Measurements from ENCODE around the gene TTLL4.
"Not testable (repeated sequence)": the region's sequence is repeated elsewhere in the genome, so short reads cannot be mapped to it uniquely, and the experiment has no call there.

The TTLL4 gene

GRCh38 chr2:218746470-218746795, 35.8 kb downstream of the TTLL4 start:
- DNase-seq: no peak

DNA sequence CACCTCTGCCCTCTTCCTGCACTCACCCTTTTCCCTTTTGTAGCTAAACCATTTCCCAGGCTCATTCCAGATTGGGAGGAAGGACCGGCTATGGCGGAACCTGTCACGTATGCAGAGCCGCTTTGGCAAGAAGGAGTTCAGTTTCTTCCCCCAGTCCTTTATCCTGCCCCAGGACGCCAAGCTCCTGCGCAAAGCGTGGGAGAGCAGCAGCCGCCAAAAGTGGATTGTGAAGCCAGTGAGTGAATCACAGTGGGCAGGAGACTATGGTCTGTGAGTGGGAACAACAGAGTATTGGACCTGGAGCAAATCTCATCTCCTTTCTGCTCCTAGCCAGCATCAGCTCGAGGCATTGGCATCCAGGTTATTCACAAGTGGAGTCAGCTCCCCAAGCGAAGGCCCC, 36.3 kb downstream of the TTLL4 start:
- DNase-seq: no peak

DNA sequence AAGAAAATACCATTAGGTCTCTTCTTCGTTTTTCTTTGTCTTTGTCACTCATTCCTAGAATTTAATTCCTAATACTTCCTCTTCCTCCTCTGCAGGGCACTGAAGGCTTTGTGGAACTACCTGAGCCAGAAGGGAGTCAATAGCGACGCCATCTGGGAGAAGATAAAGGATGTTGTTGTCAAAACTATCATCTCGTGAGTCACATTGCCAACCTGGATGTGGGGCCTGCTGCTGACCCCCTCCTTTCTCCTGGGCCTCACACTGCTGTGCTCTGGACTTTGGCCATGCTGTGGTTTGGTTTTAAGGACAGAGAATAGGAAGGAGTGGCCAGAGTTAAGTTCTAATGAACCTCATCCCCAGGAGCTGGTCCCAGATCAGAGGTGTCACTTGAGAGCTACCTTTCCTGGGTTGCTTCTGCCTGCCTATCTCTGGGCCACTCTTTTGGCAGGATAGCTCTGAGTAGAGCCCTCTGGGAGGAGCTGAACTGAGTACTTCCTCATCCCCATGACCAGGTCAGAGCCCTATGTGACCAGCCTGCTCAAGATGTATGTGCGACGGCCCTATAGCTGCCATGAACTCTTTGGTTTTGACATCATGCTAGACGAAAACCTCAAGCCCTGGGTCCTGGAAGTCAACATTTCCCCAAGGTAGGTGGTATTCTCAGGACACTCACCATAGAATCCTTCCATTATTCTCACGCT, 38.3 kb downstream of the TTLL4 start:
- DNase-seq: peak; percentile 54 to 62

DNA sequence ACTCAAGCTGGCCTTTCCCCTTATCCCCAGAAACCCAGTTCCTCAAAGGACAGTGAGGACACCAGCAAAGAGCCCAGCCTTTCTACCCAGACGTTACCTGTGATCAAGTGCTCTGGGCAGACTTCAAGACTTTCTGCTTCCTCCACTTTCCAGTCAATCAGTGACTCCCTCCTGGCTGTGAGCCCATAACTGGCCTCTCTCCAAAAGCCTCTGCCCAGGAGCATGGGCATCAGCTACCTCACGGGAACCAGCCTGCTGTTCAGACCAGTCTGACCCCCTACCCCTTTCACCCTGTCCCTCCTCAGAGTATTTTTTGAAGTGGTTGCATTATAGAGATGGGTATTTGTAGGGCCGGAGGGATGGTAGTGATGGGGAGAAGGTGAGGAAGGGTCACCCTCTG, 43.6 kb downstream of the TTLL4 start:
- DNase-seq: no peak

- no peak for DNase-seq
These were observed 44.1 kb downstream of the TTLL4 start for GRCh38 chr2:218754781-218755180.

GRCh38 chr2:218755198-218755566, 44.5 kb downstream of the TTLL4 start:
- DNase-seq: no peak

GRCh38 chr2:218755567-218756404, 45.2 kb downstream of the TTLL4 start:
- DNase-seq: no peak

- DNase-seq: no peak
These were observed 46.2 kb downstream of the TTLL4 start for GRCh38 chr2:218756599-218757377.

DNA sequence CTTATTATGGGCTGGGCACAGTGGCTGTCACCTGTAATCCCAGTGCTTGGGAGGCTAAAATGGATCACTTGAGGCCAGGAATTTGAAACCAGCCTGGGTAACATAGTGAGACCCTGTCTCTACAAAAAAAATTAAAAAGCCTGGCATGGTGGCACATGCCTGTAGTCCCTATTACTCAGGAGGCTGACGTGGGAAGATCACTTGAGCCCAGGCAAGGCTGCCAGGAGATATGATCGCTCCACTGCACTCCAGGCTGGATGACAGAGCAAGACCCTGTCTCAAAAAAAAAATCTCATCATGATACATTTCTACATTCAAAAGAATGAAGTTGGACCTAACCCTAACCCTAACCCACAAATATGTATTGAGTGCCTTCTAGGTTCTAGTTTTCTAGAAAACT, 51.2 kb downstream of the TTLL4 start:
- DNase-seq: no peak

DNA sequence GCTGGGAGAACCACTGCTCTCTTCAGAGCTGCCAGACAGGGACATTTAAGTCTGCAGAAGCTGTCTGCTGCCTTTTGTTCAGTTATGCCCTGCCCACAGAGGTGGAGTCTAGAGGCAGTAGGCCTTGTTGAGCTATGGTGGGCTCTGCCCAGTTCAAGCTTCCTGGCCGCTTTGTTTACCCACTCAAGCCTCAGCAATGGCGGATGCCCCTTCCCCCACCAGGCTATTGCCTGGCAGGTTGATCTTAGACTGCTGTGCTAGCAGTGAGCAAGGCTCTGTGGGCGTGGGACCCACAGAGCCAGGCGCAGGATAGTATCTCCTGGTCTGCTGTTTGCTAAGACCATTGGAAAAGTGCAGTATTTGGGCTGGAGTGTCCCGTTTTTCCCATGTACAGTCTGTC, 62.1 kb downstream of the TTLL4 start:
- not testable (repeated sequence) for DNase-seq

DNA sequence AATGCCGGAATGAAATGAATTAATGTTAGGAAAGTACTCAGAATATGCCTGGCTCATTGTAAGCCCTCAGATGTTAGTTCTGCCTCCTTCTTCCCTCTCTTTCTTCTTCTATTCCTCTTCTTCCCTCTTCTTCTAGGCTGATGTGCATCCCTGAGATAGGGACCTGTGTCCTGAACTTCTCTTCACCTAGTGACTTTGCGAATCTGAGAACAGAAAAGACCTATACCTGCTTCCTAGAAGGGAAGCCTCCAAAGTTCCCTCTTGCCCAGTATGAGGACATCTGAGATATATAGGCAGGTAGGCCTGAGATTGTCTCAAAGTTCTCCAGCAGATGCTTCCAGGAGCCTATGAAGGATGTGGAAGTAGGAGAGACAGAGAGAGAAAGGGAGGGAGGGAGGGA, 63.2 kb downstream of the TTLL4 start:
- DNase-seq: no peak

DNA sequence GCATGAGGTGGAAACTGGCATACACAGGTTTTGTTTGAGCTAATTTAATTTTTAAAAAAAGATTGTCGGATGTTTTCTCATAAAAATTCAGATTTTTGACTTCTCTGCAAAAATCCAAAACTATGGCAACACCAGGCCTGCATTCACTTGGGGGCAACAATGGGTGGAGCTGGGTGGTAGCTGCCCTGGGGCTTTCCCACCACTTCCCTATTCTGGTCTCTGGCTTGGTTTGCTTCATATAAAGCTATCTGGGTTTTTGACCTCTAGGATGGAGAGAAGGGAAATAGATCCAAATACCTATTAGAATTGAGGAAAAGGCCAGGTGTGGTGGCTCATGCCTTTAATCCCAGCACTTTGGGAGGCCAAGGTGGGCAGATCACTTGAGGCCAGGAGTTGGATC, 65.9 kb downstream of the TTLL4 start:
- no peak for DNase-seq

- no peak for DNase-seq
These were observed 66.8 kb downstream of the TTLL4 start for GRCh38 chr2:218777276-218777990.

GRCh38 chr2:218780046-218780445, 69.4 kb downstream of the TTLL4 start:
- DNase-seq: no peak

GRCh38 chr2:218780851-218781690, 70.4 kb downstream of the TTLL4 start:
- peak; percentile 33 to 46 for DNase-seq

GRCh38 chr2:218781691-218782527, 71.3 kb downstream of the TTLL4 start, which contains the start of gene CYP27A1:
TSS of gene CYP27A1 (plus strand) at chr2:218782147. CDS start at chr2:218782183, 36 bp downstream.
- peak; percentile 65 to 86 for DNase-seq

DNA sequence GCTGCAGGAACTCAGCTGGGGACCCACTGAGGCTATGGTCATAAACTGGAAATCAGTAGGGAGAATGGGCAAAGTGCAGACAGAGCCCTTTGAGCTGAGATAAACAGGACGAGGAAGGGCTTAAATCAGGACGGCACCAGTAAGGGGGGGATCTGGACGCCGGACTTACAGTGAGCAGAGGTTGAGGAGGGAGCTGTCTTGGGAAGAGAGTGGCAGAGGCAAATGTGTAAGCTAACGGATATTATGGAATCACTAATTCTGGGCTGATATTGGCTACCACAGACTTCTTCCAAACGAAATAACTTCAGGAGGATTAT, 71.9 kb downstream of the TTLL4 start:
- peak in 1 of 2 donors; percentile 33 for DNase-seq

DNA sequence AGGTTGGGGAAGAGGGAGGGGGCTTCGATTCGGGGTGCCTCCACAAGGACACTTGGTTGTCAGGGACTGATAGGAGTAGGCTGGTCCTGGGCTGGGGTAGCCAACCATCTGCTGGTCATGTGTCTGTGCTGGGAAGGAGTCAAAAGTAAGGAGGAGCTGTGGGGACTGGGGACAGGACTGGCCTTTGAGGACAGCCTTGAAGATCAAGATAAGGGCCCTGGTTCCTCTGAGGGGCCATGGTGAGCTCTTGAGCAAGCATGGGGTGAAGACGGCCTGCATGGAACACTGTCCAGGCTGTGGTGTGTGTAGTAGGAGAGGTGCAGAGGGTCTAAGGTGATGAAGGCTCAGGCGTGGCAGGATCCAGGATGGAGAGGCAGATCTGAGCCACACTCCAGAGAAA, 73.1 kb downstream of the TTLL4 start:
- DNase-seq: peak; percentile 67 to 84

DNA sequence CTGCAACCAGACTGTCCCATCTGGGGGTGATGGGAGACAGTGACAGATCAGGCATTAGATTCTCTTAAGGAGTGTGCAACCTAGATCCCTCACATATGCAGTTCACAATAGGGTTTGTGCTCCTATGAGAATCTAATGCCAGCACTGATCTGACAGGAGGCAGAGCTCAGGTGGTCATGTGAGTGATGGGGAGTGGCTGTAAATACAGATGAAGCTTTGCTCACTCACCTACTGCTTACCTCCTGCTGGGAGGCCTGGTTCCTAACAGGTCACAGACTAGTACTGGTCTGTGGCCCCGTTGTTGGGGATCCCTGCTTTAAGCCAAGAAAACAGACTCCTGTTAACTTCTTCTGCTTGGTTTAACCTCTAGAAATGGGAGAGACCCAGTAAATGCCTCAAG, 74.5 kb downstream of the TTLL4 start:
- peak in 1 of 2 donors; percentile 47 for DNase-seq

- DNase-seq: no peak
These were observed 75.5 kb downstream of the TTLL4 start for GRCh38 chr2:218786133-218786532.

Measured in inflammatory macrophage (primary cell).